ENCODE data around the gene GADD45GIP1.
A peak's percentile ranks its signal among the peaks of the same experiment; 100 is the strongest.

DNA sequence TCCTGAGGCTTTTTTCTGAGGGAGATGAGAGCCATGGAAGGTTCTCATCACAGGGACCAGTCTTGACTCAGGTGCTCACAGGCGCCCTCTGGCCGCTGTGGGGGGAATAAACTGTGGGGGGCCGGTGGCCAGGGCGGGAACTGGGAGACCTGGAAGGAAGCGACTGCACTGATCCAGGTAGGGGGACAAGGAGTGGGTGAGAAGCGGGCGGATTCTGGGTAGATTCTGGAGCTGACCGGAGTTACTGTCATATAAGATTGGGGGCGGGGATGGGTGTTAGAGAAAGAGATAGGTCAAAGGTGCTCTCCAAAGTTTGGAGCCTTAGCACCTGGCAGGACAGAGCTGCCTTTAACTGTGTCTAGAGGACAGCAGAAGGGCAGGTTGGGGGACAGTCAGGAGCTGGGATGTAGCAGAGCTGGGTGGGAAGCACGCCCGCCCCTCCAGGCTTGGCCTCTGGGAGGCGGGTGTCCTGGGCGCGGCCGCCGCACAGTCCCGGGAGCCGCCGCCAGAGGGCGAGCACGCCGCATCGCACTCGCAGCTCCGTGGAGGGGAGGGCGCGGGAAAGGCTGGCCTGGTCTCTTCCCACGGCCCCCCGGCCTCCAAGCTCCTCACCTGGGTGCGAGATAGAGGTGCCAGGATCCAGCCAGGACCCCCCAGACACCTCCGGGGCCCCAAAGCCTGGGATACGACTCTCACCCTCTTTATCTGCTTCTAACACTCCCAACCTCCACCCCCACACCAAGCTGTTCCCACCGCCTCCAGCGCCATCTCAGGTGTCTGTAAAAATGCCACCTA is 8.2 kb upstream of the GADD45GIP1 start:
- TF ChIP-seq CTCF (IDR thresholded peaks at IDR 0.05; ENCODE audit: low read length), result peak; percentile 84
- TF ChIP-seq EZH2 (IDR thresholded peaks at IDR 0.05; ENCODE audit: borderline replicate concordance, low read length), result no peak
